HG02759 (cell line): ENCODE measurements around the gene EVI2B.
"Not testable (repeated sequence)": the region's sequence is repeated elsewhere in the genome, so short reads cannot be mapped to it uniquely, and the experiment has no call there.

Source experiments
- ATAC-seq: cut with Tn5 transposase; IDR thresholded peaks from one replicate; pipeline ENCODE4 v1.9.1; 2021; ENCODE audit warnings: mild to moderate bottlenecking, moderate library complexity; ENCODE audit not compliant: unreplicated experiment

Gene EVI2B, protein sequence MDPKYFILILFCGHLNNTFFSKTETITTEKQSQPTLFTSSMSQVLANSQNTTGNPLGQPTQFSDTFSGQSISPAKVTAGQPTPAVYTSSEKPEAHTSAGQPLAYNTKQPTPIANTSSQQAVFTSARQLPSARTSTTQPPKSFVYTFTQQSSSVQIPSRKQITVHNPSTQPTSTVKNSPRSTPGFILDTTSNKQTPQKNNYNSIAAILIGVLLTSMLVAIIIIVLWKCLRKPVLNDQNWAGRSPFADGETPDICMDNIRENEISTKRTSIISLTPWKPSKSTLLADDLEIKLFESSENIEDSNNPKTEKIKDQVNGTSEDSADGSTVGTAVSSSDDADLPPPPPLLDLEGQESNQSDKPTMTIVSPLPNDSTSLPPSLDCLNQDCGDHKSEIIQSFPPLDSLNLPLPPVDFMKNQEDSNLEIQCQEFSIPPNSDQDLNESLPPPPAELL

DNA sequence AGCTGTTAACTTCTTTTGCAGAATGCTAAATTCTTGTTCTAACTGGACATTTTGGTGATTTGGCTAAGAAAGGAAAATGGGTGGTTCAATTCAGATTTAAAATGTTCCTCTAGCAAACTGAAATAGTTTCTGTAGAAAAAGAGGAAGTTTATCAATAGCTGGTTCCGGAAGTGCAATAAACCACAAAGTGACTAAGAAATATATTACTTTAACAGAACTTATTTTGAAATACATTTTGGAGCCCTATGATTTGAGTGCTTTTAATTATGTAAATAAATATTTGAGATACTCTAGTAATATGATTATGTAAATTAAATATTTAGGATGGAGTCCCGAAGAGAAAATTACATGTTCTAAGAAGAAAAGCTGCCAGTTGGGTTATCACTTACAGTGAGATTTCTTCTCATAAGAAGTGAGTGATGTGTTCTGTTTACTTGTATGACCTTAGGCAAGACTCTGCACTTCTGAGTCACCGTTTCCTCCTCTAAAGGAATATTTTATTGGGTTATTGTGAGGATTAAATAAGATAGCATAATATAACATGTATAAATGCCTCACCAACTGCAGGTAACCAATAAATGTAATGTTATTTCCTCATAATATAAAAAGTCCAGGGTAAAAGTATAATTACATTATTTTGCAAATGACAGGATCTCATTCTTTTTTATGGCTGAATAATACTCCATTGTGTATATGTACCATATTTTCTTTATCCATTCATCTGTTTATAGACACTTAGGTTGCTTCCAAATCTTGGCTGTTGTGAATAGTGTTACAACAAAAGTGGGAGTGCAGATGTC, at the start of gene EVI2B:
EVI2B (minus strand) TSS at position 73 of the 800 bp plus-strand sequence. CDS start 8,445 bp downstream, outside the sequence.
- ATAC-seq = peak; percentile 29

DNA sequence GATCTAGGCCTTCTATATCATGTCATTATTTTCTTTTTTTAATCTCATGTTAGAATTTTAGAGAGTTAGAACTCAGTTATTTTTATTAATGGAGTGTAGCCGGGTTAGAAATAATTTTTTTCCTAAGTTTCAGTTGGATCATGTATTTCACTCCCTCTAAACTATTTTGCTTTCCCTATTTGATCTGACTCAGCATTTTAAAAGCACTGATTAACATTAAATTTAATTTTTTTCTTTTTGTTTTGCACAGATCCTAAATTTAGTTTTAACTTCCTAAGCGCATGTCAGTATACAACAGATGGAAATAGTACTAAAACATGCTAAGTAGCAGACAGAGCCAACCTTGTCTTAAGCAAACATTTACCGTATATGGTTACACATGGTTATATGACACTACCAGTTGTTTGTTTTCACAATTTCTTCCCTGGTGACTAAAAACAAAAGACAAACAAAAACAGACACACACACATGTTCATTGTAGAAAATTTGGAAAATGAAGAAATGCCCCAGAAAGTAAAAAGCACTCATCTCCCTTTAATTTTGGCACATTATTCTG, 44.1 kb upstream of the EVI2B start:
- ATAC-seq = no peak

DNA sequence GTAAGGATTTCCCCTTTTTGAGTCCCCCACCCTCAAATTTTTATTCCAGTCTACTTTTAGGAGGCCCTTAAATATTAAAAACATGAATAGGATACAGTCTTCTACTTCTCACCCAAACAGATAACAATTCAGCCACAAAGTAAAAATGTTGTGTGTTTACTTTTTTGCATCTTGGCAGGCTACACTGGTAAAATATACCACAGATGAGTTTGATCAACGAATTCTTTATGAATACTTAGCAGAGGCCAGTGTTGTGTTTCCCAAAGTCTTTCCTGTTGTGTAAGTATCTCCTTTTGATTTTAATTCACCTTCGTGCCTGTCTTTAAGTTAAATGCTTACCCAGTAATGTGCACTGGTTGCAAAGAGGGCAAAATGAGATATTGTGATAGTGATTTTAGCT, 43.2 kb upstream of the EVI2B start:
- no peak for ATAC-seq

DNA sequence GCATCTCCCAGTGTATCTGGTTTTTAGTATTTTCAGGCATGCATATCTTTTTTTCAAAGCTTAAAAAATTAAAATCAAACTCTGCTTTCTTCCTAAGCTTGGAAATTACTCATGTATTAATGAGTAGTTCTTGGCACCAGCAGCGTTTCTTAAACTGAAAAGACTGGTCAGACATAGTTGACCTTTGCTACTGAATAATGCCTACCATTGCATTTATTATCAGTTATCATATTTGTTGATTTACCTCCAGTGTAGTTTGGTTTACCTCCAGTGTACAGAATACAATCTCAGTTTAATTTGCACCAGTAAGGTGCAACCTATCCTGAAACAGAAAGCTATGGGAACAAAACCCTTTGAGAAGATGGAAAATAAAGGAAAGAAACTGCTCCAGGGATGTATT, 42.1 kb upstream of the EVI2B start:
- no peak for ATAC-seq

DNA sequence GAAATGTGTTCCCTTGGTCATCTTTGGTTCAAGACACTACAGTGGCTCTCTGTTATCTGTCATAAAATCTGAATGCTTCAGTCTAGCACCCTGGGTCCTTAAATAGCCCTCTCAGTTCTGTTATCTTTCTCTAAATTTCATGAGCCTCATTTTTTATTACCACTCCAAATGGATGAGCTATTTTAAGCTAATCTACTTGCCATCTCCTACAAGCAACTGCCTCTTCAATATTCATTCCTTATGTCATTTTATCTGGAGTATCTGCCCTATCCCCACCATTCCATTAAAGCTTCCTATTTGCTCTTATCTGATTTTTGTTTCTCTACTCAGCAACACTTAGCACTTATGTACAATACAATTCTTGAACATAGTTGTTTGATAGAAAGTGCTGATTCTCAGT, 35.6 kb upstream of the EVI2B start:
- ATAC-seq = no peak

DNA sequence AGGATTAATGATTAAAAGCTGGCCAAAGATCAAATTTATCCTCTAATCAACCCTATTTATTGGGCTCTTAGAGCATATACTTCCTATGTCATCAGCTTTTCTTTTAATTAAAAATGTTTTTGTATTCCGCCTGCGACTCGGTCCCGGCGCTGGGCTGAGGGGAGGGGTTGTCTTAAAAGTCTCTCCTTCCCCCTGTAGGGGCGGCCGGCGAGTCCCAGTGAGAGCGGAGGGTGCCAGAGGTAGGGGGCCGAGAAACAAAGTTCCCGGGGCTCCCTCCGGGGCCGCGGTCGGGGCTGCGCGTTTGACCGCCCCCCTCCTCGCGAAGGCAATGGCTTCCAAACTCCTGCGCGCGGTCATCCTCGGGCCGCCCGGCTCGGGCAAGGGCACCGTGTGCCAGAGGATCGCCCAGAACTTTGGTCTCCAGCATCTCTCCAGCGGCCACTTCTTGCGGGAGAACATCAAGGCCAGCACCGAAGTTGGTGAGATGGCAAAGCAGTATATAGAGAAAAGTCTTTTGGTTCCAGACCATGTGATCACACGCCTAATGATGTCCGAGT, 31.4 kb upstream of the EVI2B start:
- not testable (repeated sequence) for ATAC-seq

DNA sequence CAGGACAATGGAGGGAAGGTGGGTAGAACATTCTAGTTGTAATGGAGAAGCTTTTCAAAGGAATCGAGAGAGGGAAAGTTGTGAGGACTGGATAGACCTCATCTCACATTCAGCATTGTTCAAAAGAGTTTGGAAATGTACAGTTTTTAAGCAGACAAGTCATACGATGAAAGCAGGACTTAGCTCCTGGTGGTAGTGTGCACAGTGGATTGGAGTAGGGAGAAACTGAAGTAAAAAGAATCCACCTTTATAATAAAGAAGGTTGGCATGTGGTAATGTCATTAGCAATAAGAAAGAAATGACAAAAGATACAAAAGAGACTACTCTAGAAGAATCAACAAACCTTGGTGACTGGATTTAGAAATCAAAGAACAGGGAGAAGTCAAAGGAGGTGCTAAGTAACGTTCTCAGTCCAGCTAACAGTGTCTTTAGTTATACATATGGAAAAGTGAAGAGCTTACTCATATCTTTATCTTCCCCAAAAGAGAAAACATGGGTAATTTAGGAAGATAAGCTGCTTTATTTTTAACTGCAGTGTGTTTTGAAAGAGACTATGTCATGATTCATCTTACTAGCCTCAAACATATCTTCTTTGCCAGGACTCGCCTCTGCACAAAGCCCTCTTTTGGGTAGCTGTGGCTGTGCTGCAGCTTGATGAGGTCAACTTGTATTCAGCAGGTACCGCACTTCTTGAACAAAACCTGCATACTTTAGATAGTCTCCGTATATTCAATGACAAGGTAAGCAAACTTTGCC, 26.2 kb upstream of the EVI2B start:
- no peak for ATAC-seq

DNA sequence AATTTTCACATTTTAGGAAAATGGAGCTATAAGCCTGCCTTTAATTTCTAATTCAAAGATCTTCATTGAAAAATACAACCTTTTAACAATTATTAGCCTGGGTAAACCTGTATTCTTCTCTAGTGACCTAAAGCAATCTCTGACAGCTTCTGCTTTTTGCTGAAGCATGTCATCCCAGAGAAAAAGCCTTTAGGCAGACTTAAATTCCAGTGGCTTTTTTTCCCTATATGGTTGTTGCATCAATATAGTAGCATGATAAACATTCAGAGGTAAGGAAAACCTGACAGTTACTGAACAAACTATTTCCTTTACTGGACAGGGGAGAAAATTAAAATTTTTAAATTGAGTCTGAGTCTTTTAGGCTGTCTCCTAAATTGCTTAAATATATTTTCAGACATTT, 15.4 kb upstream of the EVI2B start:
- ATAC-seq = no peak

DNA sequence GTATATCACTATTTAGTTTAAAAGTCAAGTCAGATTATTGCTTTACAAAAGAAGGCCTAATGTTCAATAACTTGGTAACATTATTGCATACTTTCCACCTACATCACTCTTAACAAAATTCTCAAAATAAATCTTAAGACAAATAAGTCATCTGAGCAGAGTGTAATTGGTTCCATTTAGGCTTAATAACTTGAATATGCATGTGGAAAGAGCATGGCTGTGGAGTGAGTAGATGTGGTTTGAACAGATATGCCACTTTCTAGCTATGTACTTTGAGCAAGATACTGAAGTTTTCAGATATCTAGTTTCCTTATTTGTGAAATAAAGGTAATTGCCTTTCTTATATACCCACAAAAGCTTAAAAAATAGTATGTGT, 14.3 kb upstream of the EVI2B start:
- ATAC-seq = no peak

DNA sequence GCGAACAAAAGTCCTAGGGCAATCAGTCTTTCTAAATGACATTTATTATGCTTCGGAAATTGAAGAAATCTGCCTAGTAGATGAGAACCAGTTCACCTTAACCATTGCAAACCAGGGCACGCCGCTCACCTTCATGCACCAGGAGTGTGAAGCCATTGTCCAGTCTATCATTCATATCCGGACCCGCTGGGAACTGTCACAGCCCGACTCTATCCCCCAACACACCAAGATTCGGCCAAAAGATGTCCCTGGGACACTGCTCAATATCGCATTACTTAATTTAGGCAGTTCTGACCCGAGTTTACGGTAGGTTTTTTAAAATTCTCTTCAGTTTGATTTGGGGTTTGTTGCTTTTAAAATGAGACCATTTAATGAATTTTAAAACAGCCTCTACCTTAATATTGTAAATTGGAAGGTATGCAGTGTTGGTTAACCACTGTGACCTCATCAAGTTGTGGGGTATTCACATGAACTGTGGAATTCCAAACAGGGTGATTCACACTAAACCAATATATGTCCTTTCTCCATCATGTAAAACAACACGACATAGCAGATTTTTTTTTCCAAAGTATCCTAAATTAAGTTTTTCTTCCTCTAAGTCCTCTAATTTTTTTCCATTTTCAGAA, 13.8 kb upstream of the EVI2B start:
- no peak for ATAC-seq

DNA sequence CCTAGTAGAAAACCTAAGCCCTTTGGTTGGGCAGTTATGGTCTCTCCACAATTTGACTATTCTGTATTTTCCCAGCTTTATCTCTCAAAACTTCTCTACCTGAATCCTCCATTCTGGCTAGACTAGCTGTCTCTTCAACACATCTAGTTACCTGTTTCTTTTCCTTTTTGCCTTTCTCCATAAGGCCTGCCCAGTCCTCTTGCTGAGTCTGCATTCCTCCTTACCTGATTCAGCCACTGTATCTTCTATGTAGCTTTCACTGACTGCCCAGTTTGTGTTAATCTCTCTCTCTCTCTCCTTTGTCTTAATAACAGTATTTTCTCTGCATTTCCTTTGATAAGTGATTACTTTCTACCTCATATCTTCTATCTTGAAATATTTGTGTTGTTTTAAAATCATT, 9.7 kb upstream of the EVI2B start:
- no peak for ATAC-seq

DNA sequence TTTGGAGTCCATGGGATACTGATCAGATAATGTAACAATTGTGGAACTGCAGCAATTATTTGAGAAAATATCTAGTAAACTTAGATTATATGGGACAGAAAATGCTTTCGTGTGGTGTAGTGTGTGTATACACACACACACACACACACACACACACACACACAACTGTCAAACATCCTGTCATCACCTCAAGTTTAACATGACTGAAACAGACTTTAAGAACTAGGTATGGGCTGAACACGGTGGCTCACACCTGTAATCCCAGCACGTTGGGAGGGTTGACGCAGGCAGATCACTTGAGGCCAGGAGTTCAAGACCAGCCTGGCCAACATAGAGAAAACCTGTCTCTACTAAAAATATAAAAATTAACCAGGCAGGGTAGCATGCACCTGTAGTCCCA, 8.1 kb upstream of the EVI2B start:
- ATAC-seq = no peak

DNA sequence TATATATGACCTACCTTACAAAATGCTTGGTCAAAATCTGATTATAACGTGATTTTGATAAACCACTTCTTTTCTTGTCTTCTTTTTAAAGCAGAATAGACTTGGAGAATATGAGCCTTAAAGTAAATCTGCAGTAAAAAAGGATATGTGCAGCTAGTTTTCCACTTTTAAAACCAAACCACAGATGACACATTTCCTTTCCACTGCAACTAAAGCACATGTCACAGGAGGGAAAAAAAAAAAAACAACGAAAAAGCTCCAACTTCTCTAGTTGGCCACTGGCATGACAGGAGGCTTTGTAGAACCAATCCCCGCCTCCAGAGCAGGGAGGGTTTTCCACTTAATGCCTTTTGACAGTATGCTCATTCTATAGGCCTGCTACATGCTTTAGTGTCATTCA, 7.6 kb upstream of the EVI2B start, which contains the start of gene EVI2A:
EVI2A (minus strand) TSS at position 142 of the 400 bp plus-strand sequence. CDS start 2,609 bp downstream, outside the sequence.
- ATAC-seq = peak; percentile 49

DNA sequence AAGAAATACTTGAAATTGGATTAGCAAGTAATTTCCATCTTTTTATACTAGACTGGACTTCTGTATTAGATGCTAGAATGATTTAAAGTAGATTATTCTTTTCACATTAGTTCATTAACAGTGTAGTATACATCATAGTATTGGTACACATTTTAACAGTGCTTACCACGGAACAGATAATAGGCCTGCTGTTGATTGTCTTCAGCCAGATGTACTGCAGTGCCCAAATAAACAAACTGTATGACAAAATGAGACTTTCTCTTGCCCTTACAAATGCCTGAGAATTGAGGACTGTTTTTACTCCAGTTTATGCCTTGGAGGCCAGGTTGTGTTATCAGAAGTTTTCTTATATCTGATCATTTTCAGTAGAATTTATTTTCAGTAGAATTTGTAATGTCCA, 6.9 kb upstream of the EVI2B start:
- ATAC-seq = no peak

DNA sequence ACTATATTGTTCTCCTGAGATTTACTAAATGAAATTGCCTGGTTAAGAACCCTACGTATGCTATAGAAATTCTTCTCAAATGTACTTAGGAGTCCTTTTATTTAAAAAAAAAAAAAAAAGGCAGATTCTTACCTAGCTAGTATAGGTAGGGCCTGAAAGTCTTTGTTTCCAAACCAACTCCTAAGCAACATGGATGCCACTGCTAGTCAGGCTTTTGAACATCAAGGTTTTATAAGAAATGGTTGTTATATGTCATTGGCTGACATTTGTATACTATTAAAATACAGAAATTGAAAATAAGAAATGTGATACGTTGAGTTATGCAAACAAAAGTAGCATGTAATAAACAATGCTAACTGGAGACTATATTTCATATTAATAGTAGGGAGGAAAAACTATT, 6.4 kb upstream of the EVI2B start:
- ATAC-seq = no peak

DNA sequence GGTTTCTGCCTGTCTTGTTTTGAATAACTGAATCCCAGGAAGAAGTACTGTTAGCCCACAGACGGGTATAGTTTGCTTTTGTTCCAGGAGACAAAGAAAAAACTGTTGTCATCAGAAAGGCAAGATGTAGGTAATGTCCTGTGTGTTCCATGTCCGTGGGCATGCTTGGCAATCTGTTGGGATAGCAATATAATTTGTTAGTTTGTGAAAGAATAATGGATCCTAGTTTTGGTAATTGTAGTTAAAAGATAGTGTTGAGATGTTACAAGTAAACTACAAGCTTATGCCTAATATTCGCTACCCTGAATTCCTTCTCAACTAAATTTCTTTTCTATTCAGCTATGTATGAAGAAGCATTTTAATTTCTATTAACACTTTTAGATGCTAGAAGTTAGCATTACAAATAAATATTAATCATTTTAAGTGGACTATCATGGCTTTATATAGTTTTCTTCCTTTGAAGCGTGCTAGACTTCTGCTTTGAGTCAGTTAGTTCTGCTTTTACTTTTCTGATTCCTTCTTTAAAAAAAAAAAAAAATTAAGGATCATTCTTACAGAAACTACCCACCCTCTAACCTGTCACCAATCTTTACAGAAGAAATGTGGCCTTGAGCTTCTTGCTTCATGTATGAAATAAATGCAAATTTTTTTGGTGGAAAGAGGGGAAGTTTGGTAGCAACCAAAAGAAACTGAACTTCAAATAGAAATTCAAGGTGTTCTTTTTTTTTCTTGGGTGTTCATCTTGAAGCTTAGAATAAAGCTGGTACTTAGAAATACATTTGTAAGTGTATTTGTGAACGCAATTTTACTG, 5.2 kb upstream of the EVI2B start:
- ATAC-seq = no peak

DNA sequence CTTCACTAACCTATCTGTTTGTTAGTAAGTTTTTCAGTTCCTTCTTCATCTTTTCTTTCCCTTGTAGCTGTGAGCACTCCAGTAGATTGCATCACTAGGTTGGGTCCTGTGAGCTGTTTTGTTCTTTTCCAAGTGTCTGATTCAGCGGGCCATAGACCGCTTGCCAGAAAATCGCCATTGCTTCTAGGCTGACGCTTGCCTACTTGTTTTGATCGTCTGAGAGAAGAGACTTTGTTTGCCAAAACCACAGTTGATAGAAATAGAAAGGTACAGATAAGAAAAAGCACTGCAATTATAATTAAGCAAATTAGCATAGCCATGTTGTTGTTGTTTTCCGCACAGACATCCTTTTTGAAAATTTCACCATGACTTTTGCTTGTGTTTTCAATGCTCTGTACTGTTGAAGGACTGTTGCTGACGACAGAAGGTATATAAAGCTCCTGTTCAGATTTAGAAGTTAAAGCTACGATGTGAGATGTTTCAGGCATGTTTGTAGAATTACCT, 4.5 kb upstream of the EVI2B start:
- ATAC-seq = no peak

DNA sequence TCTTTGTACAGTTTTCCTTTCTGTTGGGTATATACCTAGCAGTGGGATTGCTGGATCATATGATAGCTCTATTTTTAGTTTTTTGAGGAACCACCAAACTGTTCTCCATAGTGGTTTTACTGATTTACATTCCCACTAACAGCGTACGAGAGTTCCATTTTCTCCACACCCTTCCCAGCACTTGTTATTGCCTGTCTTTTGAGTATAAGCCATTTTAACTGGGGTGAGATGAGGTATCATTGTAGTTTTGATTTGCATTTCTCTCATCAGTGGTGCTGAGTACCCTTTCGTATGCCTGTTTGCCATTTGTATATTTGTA, 887 bp upstream of the EVI2B start:
- ATAC-seq = no peak

DNA sequence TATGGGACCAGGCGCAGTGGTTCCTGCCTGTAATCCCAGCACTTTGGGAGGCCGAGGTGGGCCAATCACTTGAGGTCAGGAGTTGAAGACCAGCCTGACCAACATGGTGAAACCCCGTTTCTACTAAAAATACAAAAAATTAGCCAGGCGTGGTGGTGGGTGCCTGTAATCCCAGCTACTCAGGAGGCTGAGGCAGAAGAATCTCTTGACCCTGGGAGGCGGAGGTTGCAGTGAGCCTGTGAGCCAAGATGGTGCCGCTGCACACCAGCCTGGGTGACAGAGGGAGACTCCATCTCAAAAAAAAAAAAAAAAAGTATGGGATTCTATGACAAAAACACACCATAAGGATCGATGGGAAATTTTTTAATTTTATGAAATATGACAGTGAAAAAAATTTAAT, 1.6 kb downstream of the EVI2B start:
- ATAC-seq = not testable (repeated sequence)
